Peyer's patch (tissue), 4 donors: ENCODE data around the gene UFC1.

Source experiments
- CTCF ChIP-seq, 6 experiments: fragments of 450-650 bp in 4 of 6; fragments of 200-600 bp in 2 of 6; sonication (generic) in 1 of 6; IDR thresholded peaks; one replicate each; pipeline ENCODE4 v1.5.1; 2017 to 2019; ENCODE audit warnings: antibody characterized with exemption in 6 of 6, mild to moderate bottlenecking in 3 of 6, moderate library complexity in 1 of 6
- POLR2A ChIP-seq, 2 donors: fragments of 450-650 bp; IDR thresholded peaks; one replicate each; pipeline ENCODE4 v1.5.1; 2017; ENCODE audit warnings: antibody characterized with exemption in 2 of 2, mild to moderate bottlenecking in 2 of 2, moderate library complexity in 2 of 2

- no peak for TF ChIP-seq CTCF (IDR thresholded peaks at IDR 0.05)
- TF ChIP-seq POLR2A (IDR thresholded peaks at IDR 0.05), result no peak
Observed at GRCh38 chr1:161173711-161174110, 19.9 kb downstream of the UFC1 start.
